ENCODE data around the gene TMEM59L. TPM values are rescaled to one million over a fixed set of nuclear protein-coding genes. Genes with fewer than 3 reads are reported as not detected.
A peak's percentile ranks its signal among the peaks of the same experiment; 100 is the strongest.

The TMEM59L gene
- total and polyA plus RNA-seq, 2 of the 4 experiments (the other 2 are of a cell fraction), result under 0.01 to 5.9 TPM

GRCh38 chr19:18603958-18604819, 8.5 kb upstream of the TMEM59L start:
- Histone ChIP-seq H3K14ac (replicated peaks; ENCODE audit: low read depth, low read length) (no peak overlapping the region), H3K9ac (ENCODE audit: low read depth, low read length) (no peak overlapping the region), H3K9me3 (ENCODE audit: control insufficient read depth, insufficient read depth, low read length) (no peaks in the 10 kb centered on the region), H2BK5ac (ENCODE audit: low read depth, low read length, poor library complexity, severe bottlenecking) (no peak overlapping the region), H2BK20ac (ENCODE audit: low read depth, low read length) (no peak overlapping the region), H3K4ac (ENCODE audit: low read depth, low read length) (no peak overlapping the region), H3K4me1 (ENCODE audit: control insufficient read depth, insufficient read depth, low read length) (peaks cover 5% of the 10 kb centered on the region; the same call in 1 of the 2 replicates), H2BK15ac (ENCODE audit: low read depth, low read length) (no peak overlapping the region), H2AK9ac (replicated peaks; ENCODE audit: low read depth, low read length, poor library complexity) (peak overlapping the region; percentile 42), H2AK5ac (ENCODE audit: low read depth, low read length) (no peak overlapping the region), H4K20me1 (ENCODE audit: insufficient read depth, low read length) (peaks cover 8% of the 10 kb centered on the region), H4K8ac (ENCODE audit: low read depth in 2 of 2, low read length in 2 of 2) (no peak overlapping the region), H3K27ac (ENCODE audit: insufficient read depth, low read length) (no peak overlapping the region), H3K9me1 (ENCODE audit: insufficient read depth, low read length) (no peaks in the 10 kb centered on the region), H3K27me3 (ENCODE audit: control insufficient read depth, insufficient read depth, low read length) (peaks cover 57% of the 10 kb centered on the region), H3K79me1 (ENCODE audit: low read depth in 1 of 2, low read length in 2 of 2) (no peaks in the 10 kb centered on the region), H3K56ac (ENCODE audit: extremely low read depth, insufficient read depth, low read length) (no peak overlapping the region), H2BK120ac (ENCODE audit: low read depth, low read length) (no peak overlapping the region), H4K5ac (ENCODE audit: low read depth, low read length) (no peak overlapping the region), H4K91ac (ENCODE audit: insufficient read depth, low read depth, low read length) (no peak overlapping the region), H3K36me3 (ENCODE audit: control insufficient read depth, insufficient read depth, low read length) (no peaks in the 10 kb centered on the region), H2AFZ (replicated peaks; ENCODE audit: low read length, poor library complexity) (no peak overlapping the region), H3K23ac (ENCODE audit: low read depth, low read length) (no peak overlapping the region), H3K4me3 (ENCODE audit: insufficient read depth, low read depth, low read length) (no peak overlapping the region), H3K18ac (ENCODE audit: low read depth, low read length) (no peak overlapping the region), H3K4me2 (ENCODE audit: low read depth, low read length) (no peak overlapping the region)
- ATAC-seq (ENCODE audit: low read depth), result no peak
- in situ Hi-C loops (cut with MboI; ENCODE audit: low sequenced_read_pairs) (no loop called here), dilution Hi-C loops (cut with HindIII; ENCODE audit: low sequenced_read_pairs, unreplicated experiment) (no loop called here), intact Hi-C loops (cut with micrococcal nuclease) (no loop called here)
- TF ChIP-seq CEBPB (IDR thresholded peaks at IDR 0.05; ENCODE audit: low read depth, low read length) (no peak), POLR2A (IDR thresholded peaks at IDR 0.05; ENCODE audit: low read depth, low read length) (no peak), MAFK (IDR thresholded peaks at IDR 0.05; ENCODE audit: low read depth, low read length) (no peak), FOS (IDR thresholded peaks at IDR 0.05; ENCODE audit: low read depth, low read length) (no peak), CTCF (conservative IDR thresholded peaks at IDR 0.05; ENCODE audit: low read depth, low read length) (no peak), MAZ (IDR thresholded peaks at IDR 0.05; ENCODE audit: borderline replicate concordance, low read depth, low read length) (no peak), RFX5 (IDR thresholded peaks at IDR 0.05; ENCODE audit: low read depth, low read length) (no peak), RCOR1 (IDR thresholded peaks at IDR 0.05; ENCODE audit: insufficient replicate concordance, low read length) (no peak), SMC3 (IDR thresholded peaks at IDR 0.05; ENCODE audit: low read depth, low read length) (no peak), ELK1 (IDR thresholded peaks at IDR 0.05; ENCODE audit: borderline replicate concordance, low read depth, low read length) (no peak)
- ChIA-PET POLR2A (ENCODE audit: unreplicated experiment) (no interaction called here), CTCF (interaction anchor here (0.5 to 0.6 kb wide), 2 partner anchors 30 to 84 kb away, joined by 3 read pairs; no protein-coding TSS in a partner anchor)
- WGBS, 2 experiments (ENCODE audit: extremely low coverage in 2 of 2, insufficient read length in 1 of 2), result no CpG with 5 or more reads among the region's 26 CpGs
- DNase-seq, result no peak
- no TSS peak for BruUV-seq (replicated peaks)

Measured in IMR-90 (cell line).